Aorta (tissue), 5 donors: ENCODE data around the gene CHST2. TPM values are rescaled to one million over a fixed set of nuclear protein-coding genes. Genes with fewer than 3 reads are reported as not detected.
"Not testable (repeated sequence)": the region's sequence is repeated elsewhere in the genome, so short reads cannot be mapped to it uniquely, and the experiment has no call there.

Source experiments
- ATAC-seq: fragments of 200-7000 bp; cut with Tn5 transposase; one replicate; pipeline ENCODE4 v1.9.1; 2022; ENCODE audit warnings: moderate library complexity; ENCODE audit not compliant: low FRiP score
- DNase-seq, 2 donors: peaks; one replicate each; pipeline ENCODE4 v3.0.0-alpha.2; 2020
- H3K27ac ChIP-seq, 2 donors: one replicate each; pipeline ENCODE4 v1.5.1; 2013; ENCODE audit warnings: low read length in 2 of 2, mild to moderate bottlenecking in 2 of 2, moderate library complexity in 2 of 2, control low read depth in 1 of 2, inconsistent platforms in 1 of 2, low read depth in 1 of 2
- H3K27me3 ChIP-seq, 2 donors: one replicate each; pipeline ENCODE4 v1.6.1; 2013; ENCODE audit warnings: control low read depth in 1 of 2, low read length in 1 of 2, mild to moderate bottlenecking in 1 of 2, moderate library complexity in 1 of 2; ENCODE audit not compliant: insufficient read depth in 2 of 2, control insufficient read depth in 1 of 2
- H3K36me3 ChIP-seq, 2 donors: one replicate each; pipeline ENCODE4 v1.6.1; 2013; ENCODE audit warnings: control low read depth in 1 of 2, low read length in 1 of 2, mild to moderate bottlenecking in 1 of 2; ENCODE audit not compliant: insufficient read depth in 2 of 2, control insufficient read depth in 1 of 2
- H3K4me1 ChIP-seq, 2 donors: one replicate each; pipeline ENCODE4 v1.6.1; 2013; ENCODE audit warnings: low read length in 2 of 2, control low read depth in 1 of 2, mild to moderate bottlenecking in 1 of 2, moderate library complexity in 1 of 2; ENCODE audit not compliant: insufficient read depth in 2 of 2, control insufficient read depth in 1 of 2
- H3K4me3 ChIP-seq, 2 donors: one replicate each; pipeline ENCODE4 v1.5.1; 2013; ENCODE audit warnings: low read length in 2 of 2, control low read depth in 1 of 2, mild to moderate bottlenecking in 1 of 2
- H3K9me3 ChIP-seq: one replicate; pipeline ENCODE4 v1.6.1; 2013; ENCODE audit warnings: mild to moderate bottlenecking, low read length; ENCODE audit not compliant: control insufficient read depth
- WGBS, 2 donors: extraction: QIAGEN DNeasy Blood & Tissue Kit; methylation state at CpG; one replicate each; pipeline ENCODE4 v1.1.7; 2013; 5-methylcytosine and 5-hydroxymethylcytosine counted together
- intact Hi-C, 2 donors: fragments of 100-400 bp; cut with DNase I; formaldehyde crosslinking; loops; one replicate each; pipeline versions ENCODE4 v1.14.2 to v1.15.0; 2022
- polyA plus RNA-seq, 2 donors: library from polyadenylated mRNA; stranded (reverse); fragments of 200-250 nt; gene quantifications; one replicate each; pipeline ENCODE4 v1.2.3, GENCODE V29; 2013
- total RNA-seq, 2 donors: library from RNA; stranded (reverse); fragmentation: NEBNext Ultra II Directional; extraction: Animal tissue kit (Norgen Biotek cat#: 25700); gene quantifications; one replicate each; pipeline ENCODE4 v1.2.1, GENCODE V29; 2021
- donor health status: healthy with polysubstance abuse.
- donor health status: Bipolar disorder and iron deficiency.
- donor health status: DM: no; HTN: no; CAD: no.
- donor health status: DM: no; HTN: no; CAD: no.
- donor health status: DM: yes; HTN: yes; CAD: no.

Gene CHST2
- total and polyA plus RNA-seq, 4 donors: 0.50 to 3.7 (median 2.7) TPM

DNA sequence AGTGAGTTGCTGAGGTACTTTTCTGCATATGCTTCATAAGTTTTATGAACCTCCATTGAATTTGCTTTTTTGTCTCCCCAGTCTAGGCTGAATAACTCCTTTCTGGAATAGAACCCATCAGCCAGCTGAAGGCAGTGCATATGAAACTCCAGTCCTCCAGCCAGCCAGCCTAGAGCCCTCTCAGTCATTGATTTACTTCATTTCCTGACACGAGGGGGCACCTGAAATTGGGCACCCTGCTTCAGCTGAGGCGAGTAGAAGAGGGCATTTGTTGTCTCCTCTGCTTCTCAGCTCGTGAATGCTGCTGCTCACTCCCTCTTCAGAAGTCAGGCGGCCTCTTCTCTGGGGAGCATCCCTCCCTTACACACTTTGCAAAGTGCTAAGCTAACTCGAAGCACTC, 32.5 kb downstream of the CHST2 start:
- no peak for ATAC-seq
- H3K27ac ChIP-seq: no peak overlapping the region

DNA sequence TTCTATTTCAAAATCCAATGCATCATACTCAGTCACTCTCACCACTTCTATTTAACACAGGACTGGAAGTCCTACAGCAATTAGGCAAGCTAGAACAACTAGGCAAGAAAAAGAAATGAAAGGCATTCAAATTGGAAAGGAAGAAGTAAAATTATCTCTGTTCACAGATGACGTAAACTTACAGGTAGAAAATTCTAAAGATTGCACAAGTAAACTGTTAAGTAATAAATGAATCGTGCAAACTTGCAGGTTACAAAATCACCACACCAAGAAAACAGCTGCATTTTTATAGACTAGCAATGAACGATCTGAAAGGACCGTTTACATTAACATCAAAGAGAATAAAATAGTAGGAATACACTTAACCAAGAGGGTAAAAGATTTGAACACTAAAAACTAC, 36.2 kb downstream of the CHST2 start:
- no peak overlapping the region for H3K4me3 ChIP-seq
- H3K9me3 ChIP-seq: no peaks in the 10 kb centered on the region
- WGBS, 2 donors: 86 to 87% methylated on average over 4 of the region's 4 CpGs
- no peak for DNase-seq
- H3K27ac ChIP-seq: no peak overlapping the region
- no peaks in the 10 kb centered on the region for H3K36me3 ChIP-seq
- no peaks in the 10 kb centered on the region for H3K4me1 ChIP-seq
- H3K27me3 ChIP-seq: no peaks in the 10 kb centered on the region
- no peak for ATAC-seq
- intact Hi-C loops: no loop called here

More for the DNA sequence above, 32.5 kb downstream of the CHST2 start:
- no peak for DNase-seq
- Histone ChIP-seq H3K9me3 (no peaks in the 10 kb centered on the region), H3K36me3 (no peaks in the 10 kb centered on the region), H3K4me1 (no peaks in the 10 kb centered on the region), H3K4me3 (no peak overlapping the region), H3K27me3 (no peaks in the 10 kb centered on the region)
- 88 to 90% methylated on average over 5 of the region's 5 CpGs for WGBS, 2 donors
- intact Hi-C loops: no loop called here

DNA sequence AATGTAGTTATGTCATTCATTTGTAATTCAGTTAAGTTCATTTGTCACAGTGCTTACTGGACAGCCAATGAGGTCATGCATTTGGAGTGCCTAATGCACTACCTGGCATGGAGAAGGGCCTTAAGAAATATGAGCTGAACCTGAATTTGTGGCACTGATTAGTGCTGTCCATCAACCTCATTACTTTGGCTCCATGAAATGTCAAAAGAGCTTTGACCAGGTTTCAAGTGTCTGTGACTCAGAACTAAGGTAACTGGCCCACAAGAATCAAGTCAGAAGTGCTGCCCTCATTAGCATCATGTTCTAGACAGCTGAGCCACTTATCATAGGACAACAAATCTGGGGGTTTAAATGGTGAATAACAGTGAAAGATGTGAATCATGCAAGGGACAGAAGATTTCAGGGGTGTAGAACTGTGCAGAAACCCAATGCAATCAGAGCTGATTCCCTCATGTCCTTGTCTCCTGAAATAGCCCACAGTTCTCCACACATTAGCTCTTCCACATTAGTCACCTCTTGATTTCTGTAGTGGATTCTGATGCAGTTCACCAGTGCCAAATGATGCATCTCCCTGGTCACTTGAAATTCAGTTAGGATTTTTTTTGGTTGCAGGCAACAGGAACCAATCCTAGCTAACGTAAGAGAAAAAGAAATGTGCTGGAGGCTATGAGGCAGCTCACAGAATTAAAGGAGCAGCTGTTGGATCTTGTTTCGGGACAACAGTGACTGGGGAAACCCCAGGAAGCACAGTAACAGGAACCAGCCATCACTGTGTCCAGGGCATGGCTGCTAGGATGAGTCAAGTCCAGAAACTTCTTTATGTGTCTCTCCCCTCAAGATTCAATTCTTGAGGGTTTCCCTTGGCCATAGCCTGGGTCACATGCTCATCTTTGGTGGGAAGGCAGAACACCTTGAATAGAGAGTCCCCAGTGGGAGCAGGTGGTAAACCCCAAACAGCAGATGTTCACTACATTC, 38.7 kb downstream of the CHST2 start:
- H3K4me1 ChIP-seq: no peaks in the 10 kb centered on the region
- WGBS, 2 donors: 47 to 68% methylated on average over 2 of the region's 2 CpGs
- H3K36me3 ChIP-seq: no peaks in the 10 kb centered on the region
- H3K27me3 ChIP-seq: no peaks in the 10 kb centered on the region
- ATAC-seq (no peak), DNase-seq (no peak)
- no peaks in the 10 kb centered on the region for H3K9me3 ChIP-seq
- H3K4me3 ChIP-seq: no peak overlapping the region
- intact Hi-C loops: no loop called here
- H3K27ac ChIP-seq: no peak overlapping the region

DNA sequence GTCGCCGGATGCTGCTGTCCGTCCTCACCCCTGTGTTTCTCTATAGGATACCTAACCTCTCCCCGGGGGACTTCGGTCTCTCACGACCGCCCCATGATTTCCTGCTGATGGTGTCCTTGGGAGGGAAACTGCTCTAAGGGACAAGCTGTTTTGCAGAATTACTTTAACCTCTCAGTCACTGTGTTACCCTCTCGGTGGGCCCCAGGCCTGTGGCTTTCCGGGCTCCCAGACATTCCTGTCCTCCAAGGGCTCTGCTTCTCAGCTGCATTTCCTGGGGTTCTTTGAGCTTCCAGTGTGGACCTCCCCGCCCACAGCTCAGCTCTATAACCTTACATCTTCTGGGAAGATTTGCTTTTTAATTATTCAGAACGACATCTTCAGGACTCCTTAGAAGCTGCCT, 40.9 kb downstream of the CHST2 start:
- intact Hi-C loops: no loop called here
- Histone ChIP-seq H3K36me3 (no peaks in the 10 kb centered on the region), H3K27ac (no peak overlapping the region), H3K9me3 (no peaks in the 10 kb centered on the region), H3K4me1 (no peaks in the 10 kb centered on the region), H3K4me3 (no peak overlapping the region), H3K27me3 (no peaks in the 10 kb centered on the region)
- 80 to 83% methylated on average over 11 of the region's 11 CpGs for WGBS, 2 donors
- DNase-seq (no peak), ATAC-seq (no peak)

DNA sequence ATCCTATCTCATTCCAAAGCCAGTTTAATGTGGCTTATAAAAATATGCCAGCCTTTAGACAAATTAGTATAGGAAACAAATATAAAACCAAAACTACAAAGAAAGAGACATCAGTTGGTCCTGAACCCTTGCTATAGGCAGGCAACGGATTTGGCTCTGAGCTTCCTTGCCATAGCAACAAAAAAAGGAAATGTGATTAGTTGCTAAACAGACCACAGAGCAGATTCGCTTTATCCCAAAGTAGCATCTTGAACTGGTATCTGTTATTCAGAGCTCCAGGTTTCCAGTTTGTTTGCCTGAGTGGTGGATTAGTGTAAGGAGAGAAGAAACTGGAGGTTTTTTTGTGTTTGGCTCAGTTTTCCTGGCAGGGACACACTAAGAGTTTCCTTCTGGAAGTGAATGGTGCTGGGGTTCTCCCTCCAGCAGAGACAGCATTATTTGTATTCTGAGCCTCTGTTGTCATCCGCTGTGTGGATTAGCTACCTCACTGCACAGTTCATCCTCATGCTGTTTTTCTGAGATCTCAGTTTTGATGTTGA, 44.1 kb downstream of the CHST2 start:
- ATAC-seq (no peak), DNase-seq (no peak)
- no peak overlapping the region for H3K27ac ChIP-seq
- intact Hi-C loops: no loop called here
- H3K27me3 ChIP-seq: no peaks in the 10 kb centered on the region
- 82 to 87% methylated on average over 3 of the region's 3 CpGs for WGBS, 2 donors
- H3K36me3 ChIP-seq: no peaks in the 10 kb centered on the region
- no peaks in the 10 kb centered on the region for H3K9me3 ChIP-seq
- no peak overlapping the region for H3K4me3 ChIP-seq
- H3K4me1 ChIP-seq: no peaks in the 10 kb centered on the region

DNA sequence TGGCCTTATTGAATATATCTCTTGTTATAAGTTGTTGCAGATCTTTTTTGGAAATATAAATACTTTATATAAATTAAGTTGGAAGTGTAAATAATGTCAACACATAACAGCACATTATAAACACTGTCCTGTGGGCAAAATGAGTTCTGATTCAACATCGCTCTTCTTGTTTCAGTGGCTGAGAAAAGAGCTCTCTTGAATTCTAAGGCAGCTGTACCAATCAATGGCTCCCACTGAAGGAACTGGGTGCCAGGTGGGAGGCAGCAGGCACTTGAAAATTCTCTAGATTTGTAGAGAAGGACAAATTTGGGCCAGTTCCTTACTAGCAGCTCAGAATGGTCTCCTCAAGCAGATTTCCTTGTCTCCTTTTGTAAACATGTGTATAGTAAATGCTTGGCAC, 45.6 kb downstream of the CHST2 start:
- H3K36me3 ChIP-seq: no peaks in the 10 kb centered on the region
- intact Hi-C loops: no loop called here
- ATAC-seq: no peak
- H3K4me3 ChIP-seq: no peak overlapping the region
- H3K4me1 ChIP-seq: no peaks in the 10 kb centered on the region
- DNase-seq: no peak
- H3K9me3 ChIP-seq: no peaks in the 10 kb centered on the region
- H3K27me3 ChIP-seq: no peaks in the 10 kb centered on the region
- WGBS, 2 donors: 97 to 98% methylated on average over 1 of the region's 1 CpG
- H3K27ac ChIP-seq: no peak overlapping the region

DNA sequence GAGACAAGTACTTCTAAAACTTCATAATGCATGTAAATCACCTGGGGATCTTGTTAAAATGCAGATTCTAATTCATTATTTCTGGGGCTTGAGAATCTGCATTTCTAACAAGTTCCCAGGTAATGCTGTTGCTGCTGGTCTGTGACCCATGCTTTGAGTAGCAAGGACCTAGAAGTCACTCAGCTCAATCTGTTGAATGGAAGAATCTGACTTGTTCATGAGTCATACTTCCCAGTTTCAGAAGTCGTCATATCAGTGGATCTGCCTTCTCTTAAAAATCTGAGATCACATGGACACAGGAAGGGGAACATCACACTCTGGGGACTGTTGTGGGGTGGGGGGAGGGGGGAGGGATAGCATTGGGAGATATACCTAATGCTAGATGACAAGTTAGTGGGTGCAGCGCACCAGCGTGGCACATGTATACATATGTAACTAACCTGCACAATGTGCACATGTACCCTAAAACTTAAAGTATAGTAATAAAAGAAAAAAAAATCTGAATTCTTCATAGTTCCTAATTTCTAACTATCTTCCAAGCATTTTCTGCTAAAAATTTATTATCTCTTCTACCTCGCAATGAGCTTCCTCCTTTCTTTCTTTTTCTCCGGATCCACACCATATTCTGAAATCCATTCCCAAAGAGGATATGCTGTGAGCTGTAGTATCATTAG, 46.2 kb downstream of the CHST2 start:
- WGBS, 2 donors: 80 to 83% methylated on average over 3 to 5 of the region's 5 CpGs
- not testable (repeated sequence) for H3K4me1 ChIP-seq

DNA sequence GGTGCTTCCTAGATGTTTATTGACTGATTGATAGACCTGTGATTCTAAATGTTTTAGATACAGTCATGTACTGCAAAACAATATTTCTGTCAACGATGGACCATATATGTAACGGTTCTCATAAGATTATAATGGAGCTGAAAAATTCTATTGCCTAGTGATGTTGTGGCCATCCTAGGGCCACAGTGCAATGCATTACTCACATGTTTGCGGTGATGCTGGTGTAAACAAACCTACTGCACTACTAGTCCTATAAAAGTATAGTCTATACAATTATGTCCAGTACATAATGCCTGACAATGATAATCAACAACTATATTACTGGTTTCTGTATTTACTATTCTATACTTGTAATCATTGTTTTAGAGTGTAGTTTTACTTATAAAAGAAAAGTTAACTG, 46.8 kb downstream of the CHST2 start:
- intact Hi-C loops: no loop called here
- WGBS, 2 donors: 97% methylated on average over 3 of the region's 3 CpGs
- Histone ChIP-seq H3K4me1 (no peaks in the 10 kb centered on the region), H3K36me3 (no peaks in the 10 kb centered on the region), H3K27me3 (no peaks in the 10 kb centered on the region), H3K27ac (no peak overlapping the region), H3K4me3 (no peak overlapping the region), H3K9me3 (no peaks in the 10 kb centered on the region)
- no peak for DNase-seq
- ATAC-seq: no peak

More for the DNA sequence above, 46.2 kb downstream of the CHST2 start:
- H3K27me3 ChIP-seq, ATAC-seq, H3K4me3 ChIP-seq, DNase-seq, H3K9me3 ChIP-seq, H3K27ac ChIP-seq, H3K36me3 ChIP-seq, intact Hi-C loops: not testable (repeated sequence)
